Left lung (tissue), 10 donors: ENCODE results near the gene ADAMTSL5. TPM values are rescaled to one million over a fixed set of nuclear protein-coding genes. Genes with fewer than 3 reads are reported as not detected.
A peak's percentile ranks its signal among the peaks of the same experiment; 100 is the strongest.

Experiments used
- ATAC-seq: fragments of 200-7000 bp; cut with Tn5 transposase; one replicate; pipeline ENCODE4 v1.9.1; 2020; ENCODE audit warnings: moderate library complexity
- DNase-seq, 4 donors: peaks; one replicate each; pipeline ENCODE4 v3.0.0-alpha.2; 2013 to 2020
- H3K27ac ChIP-seq, 2 donors: fragments of 200-600 bp; sonication (generic) in 1 of 2; one replicate each; pipeline versions ENCODE4 v1.5.0 to v1.8.0; 2020 to 2021
- H3K27me3 ChIP-seq, 2 donors: fragments of 200-600 bp; sonication (generic) in 1 of 2; one replicate each; pipeline versions ENCODE4 v1.5.0 to v1.8.0; 2020 to 2021
- H3K36me3 ChIP-seq, 2 donors: fragments of 200-600 bp; sonication (generic) in 1 of 2; one replicate each; pipeline versions ENCODE4 v1.5.0 to v1.8.0; 2020 to 2021
- H3K4me1 ChIP-seq, 2 donors: fragments of 200-600 bp; one replicate each; pipeline ENCODE4 v1.8.0; 2021
- H3K4me3 ChIP-seq, 2 donors: fragments of 200-600 bp; sonication (generic) in 1 of 2; one replicate each; pipeline versions ENCODE4 v1.5.0 to v1.8.0; 2020 to 2021; ENCODE audit warnings: mild to moderate bottlenecking in 1 of 2
- H3K9me3 ChIP-seq, 2 donors: fragments of 200-600 bp; sonication (generic) in 1 of 2; one replicate each; pipeline versions ENCODE4 v1.5.0 to v1.8.0; 2020 to 2021
- CTCF ChIP-seq, 2 donors: fragments of 200-600 bp; sonication (generic) in 1 of 2; IDR thresholded peaks; one replicate each; pipeline versions ENCODE4 v1.5.0 to v1.8.0; 2021; ENCODE audit warnings: antibody characterized with exemption in 2 of 2
- intact Hi-C, 2 donors: fragments of 100-400 bp; cut with DNase I; formaldehyde crosslinking; loops; one replicate each; pipeline versions ENCODE4 v1.11.2 to v1.14.2; 2022
- polyA plus RNA-seq, 6 donors: library from polyadenylated mRNA; unstranded; fragments of 120-200 nt; gene quantifications; one replicate each; pipeline ENCODE4 v1.2.1, GENCODE V29; 2013; ENCODE audit not compliant: insufficient read length in 6 of 6
- total RNA-seq, 2 donors: library from RNA; stranded (reverse); fragmentation: NEBNext Ultra II Directional; extraction: Animal tissue kit (Norgen Biotek cat#: 25700); gene quantifications; one replicate each; pipeline ENCODE4 v1.2.1, GENCODE V29; 2021
- donor health status: DM: no; HTN: yes; CAD: no.
- donor health status: DM: no; HTN: no; CAD: no.

Gene ADAMTSL5
- total and polyA plus RNA-seq, 8 donors: 0.32 to 5.3 (median 0.60) TPM

GRCh38 chr19:1474011-1474764, 38.6 kb downstream of the ADAMTSL5 start:
- intact Hi-C loops: no loop called here
- no peak for DNase-seq
- Histone ChIP-seq H3K4me3 (no peak overlapping the region), H3K9me3 (no peaks in the 10 kb centered on the region), H3K36me3 (peaks cover 0 to 36% of the 10 kb centered on the region in 2 donors), H3K27me3 (peaks cover 41 to 52% of the 10 kb centered on the region in 2 donors), H3K27ac (no peak overlapping the region), H3K4me1 (peaks cover 23 to 53% of the 10 kb centered on the region in 2 donors)
- TF ChIP-seq CTCF (IDR thresholded peaks at IDR 0.05): no peak
- no peak for ATAC-seq

GRCh38 chr19:1473085-1473851, 39.6 kb downstream of the ADAMTSL5 start:
- no peaks in the 10 kb centered on the region for H3K9me3 ChIP-seq
- peaks cover 0 to 36% of the 10 kb centered on the region in 2 donors for H3K36me3 ChIP-seq
- ATAC-seq: no peak
- intact Hi-C loops: no loop called here
- H3K4me3 ChIP-seq: no peak overlapping the region
- DNase-seq: peak in 1 of 4 donors; percentile 69
- peaks cover 29 to 58% of the 10 kb centered on the region in 2 donors for H3K4me1 ChIP-seq
- TF ChIP-seq CTCF (IDR thresholded peaks at IDR 0.05): no peak
- peaks cover 50 to 62% of the 10 kb centered on the region in 2 donors for H3K27me3 ChIP-seq
- H3K27ac ChIP-seq: no peak overlapping the region

- ATAC-seq (no peak), DNase-seq (no peak)
- Histone ChIP-seq H3K9me3 (no peaks in the 10 kb centered on the region), H3K4me3 (no peak overlapping the region), H3K36me3 (peaks cover 0 to 36% of the 10 kb centered on the region in 2 donors), H3K27ac (no peak overlapping the region), H3K27me3 (peaks cover 58 to 70% of the 10 kb centered on the region in 2 donors), H3K4me1 (peaks cover 32 to 58% of the 10 kb centered on the region in 2 donors)
- no peak for TF ChIP-seq CTCF (IDR thresholded peaks at IDR 0.05)
- intact Hi-C loops: no loop called here
Observed at GRCh38 chr19:1472231-1473084, 40.4 kb downstream of the ADAMTSL5 start.

- peaks cover 32 to 61% of the 10 kb centered on the region in 2 donors for H3K4me1 ChIP-seq
- DNase-seq: no peak
Observed at GRCh38 chr19:1471515-1472160, 41.2 kb downstream of the ADAMTSL5 start.

More at GRCh38 chr19:1471515-1472160, 41.2 kb downstream of the ADAMTSL5 start:
- Histone ChIP-seq H3K9me3 (no peaks in the 10 kb centered on the region), H3K4me3 (no peak overlapping the region), H3K27ac (no peak overlapping the region), H3K36me3 (peaks cover 0 to 28% of the 10 kb centered on the region in 2 donors), H3K27me3 (peaks cover 66 to 78% of the 10 kb centered on the region in 2 donors)
- no peak for TF ChIP-seq CTCF (IDR thresholded peaks at IDR 0.05)
- intact Hi-C loops: no loop called here
- no peak for ATAC-seq
